GM19351 (cell line): Measurements from ENCODE around the gene ACVR1.
"Not testable (repeated sequence)": the region's sequence is repeated elsewhere in the genome, so short reads cannot be mapped to it uniquely, and the experiment has no call there.

Experiments used
- ATAC-seq: cut with Tn5 transposase; IDR thresholded peaks from one replicate; pipeline ENCODE4 v1.9.1; 2021; ENCODE audit warnings: mild to moderate bottlenecking, moderate library complexity; ENCODE audit not compliant: unreplicated experiment

Gene ACVR1

GRCh38 chr2:157831573-157832315, 44.4 kb downstream of the ACVR1 start:
- ATAC-seq: no peak

DNA sequence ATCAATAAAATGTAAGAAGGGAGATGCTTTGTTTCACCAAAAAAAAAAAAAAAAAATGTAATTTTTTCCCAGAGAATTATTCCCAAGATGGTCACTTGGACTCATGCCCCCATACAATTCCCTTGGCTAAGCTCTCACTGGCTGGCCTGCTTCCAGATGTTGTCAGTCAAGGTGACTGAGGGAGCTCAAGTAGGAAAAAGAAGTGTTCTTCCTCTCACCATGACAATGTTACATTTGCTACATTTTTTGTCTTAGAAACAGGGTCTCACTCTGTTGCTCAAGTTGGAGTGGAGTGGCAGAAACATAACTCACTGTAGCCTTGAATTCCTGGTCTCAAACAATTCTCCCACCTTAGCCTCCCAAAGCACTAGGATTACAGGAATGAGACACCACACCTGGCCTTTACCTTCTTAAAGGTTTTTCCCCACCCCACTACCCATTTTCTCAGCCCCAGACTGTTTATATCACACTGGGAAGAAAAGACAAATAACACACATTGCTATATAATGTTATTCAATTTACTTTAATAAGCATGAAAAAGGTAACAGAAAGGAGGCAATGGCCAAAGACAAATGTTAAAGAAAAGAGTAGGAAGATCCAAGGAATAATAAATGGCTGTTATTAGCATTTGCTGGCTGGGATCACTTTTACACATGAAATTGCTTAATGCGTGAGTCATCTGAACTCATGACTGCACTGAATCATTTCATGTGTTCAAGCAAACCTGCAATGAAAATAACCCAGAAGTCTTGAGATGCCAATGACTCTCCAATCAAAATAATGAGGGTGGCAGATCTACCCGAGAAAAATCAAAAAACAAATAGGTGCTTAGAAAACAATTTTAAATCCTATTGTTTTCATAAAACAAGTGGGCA, 45.2 kb downstream of the ACVR1 start:
- ATAC-seq: no peak

DNA sequence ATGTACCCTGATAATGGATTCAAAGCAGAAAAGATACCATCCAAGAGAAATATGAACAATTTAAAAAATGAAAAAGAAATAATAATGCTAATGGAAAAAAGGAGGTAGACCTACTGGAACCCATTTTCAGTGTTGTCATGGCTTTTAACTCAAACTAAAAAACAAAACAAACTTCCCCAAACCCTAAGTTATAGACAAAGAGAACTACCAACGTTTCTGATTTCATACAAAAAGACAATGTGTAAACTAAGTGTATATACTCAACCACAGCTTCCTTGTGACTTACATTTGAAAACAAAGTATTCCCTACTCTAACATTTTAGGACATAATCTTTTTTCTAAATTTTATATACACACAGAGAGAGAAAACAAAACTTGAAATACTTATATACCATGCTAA, 45.9 kb downstream of the ACVR1 start:
- ATAC-seq: no peak

GRCh38 chr2:157827377-157827776, 48.8 kb downstream of the ACVR1 start:
- no peak for ATAC-seq

- not testable (repeated sequence) for ATAC-seq
Measured at GRCh38 chr2:157826644-157827043, 49.5 kb downstream of the ACVR1 start.

DNA sequence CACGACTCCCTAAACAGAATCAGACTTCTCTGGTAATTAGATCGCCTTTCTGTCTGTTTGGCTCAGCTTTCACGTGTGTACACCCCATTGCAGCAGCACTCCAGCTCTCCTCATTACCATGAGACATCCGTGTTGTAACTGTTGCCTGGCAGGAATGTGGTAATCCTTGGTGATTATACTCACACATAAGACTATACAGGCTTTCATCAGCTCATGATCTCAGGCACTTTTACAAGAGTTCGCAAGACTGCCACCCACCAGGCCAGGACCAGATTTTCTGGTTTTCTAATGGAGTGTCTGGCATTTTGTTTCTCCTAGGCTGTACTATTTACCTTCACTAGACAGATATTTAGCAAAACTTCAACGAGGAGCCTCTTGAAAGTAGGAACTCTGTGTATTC, 50.2 kb downstream of the ACVR1 start:
- no peak for ATAC-seq

DNA sequence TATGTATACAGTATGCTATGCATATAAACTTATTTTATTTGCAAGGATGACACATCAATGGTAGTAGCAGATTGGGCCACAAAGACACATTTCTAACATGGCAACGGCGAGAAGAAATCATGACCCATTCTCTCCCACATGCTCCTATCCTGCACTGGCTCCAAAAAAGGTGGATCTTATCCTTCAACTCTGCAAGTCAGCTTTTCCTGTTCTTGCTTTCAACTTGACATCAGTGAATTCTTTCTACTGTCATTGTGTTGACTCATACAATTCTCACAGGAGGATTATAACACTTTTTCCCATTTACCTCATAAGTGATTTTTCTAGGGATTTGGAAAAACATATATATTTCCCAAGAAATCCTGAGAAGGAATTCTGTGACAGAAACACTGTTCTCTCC, 53.1 kb downstream of the ACVR1 start:
- no peak for ATAC-seq

DNA sequence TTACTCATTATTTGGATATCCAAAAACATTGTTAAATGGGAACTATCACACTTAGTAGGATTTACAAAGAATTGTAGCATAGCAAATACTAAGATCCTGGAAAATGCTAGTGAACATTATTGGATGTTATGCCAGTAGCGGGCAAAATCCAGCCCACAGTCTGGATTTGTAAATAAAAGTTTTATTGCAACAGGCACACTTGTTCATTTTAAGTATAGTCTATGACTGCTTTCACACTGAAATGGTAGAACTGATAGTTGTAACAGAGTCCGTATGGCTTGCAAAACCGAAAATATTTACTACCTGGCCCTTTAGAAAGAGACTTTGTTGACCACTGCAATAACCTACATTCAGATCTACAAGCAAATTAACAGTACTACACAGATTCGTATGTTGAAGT, 53.6 kb downstream of the ACVR1 start:
- no peak for ATAC-seq

DNA sequence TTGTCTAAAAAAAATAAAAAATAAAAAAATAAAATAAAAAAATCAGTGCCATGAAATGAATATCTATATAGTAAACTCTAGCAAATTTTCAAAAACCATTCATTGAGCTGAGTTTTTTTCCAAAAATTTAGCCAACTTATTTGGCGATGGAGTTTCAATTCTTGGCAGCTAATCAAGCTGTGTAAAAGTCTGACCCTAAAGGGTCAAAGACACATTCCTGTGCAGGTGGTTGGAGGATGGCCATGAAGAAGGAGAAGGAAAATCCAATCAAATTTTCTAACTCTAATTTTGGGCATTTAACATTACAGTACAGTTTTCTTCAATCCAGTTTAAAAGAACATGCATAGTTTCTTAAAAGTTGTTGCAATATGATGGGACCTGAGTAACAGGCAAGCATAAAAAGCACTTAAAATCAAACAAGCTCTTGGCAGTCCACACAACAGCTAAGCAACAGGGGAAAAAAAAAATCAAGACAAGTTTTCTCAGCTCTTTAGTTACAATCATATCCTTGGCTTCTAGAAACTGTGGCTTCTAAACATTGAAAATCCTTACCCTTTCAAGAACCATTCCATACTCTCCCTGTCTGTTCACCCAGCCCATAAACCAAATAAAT, 54.5 kb downstream of the ACVR1 start:
- no peak for ATAC-seq

- ATAC-seq: no peak
Measured at GRCh38 chr2:157820193-157820592, 55.9 kb downstream of the ACVR1 start.

DNA sequence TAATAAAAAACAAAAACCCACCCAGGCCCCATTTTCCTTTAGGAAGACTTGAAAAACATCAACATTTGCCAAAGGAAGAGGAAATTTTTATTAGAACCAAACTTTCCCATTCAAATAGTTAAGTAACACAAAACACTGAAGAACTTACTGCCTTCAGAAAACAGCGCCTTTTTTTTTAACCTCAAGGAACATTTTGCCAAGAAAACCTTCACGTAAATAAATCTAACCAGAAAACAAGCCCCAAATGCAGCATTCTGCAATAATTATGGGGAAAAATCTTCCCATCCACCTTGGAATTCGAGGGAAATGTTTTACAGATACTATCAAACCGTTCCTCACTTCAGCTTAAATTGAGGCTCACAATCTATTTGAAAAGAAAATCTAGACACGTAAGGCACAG, 56.4 kb downstream of the ACVR1 start:
- no peak for ATAC-seq

DNA sequence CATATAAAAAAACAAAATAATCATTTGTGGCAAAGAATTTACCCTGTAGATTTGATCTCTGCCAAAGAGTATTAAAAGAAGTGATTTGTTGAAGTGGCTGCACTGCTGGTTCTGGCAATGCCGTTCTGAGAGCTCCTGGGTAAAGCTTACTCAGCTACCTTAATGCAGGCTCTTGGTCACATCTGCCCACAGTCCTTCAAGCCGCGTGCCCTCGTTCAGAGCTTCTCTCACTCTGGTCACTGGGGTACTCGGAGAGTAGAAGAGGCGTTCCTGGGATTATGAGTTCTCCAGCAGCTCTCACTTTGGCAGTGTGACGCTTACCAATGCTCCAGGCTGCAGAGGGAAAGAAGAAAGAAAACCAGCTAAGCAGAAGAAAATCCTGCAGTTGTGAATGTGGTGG, 57.9 kb downstream of the ACVR1 start:
- no peak for ATAC-seq

DNA sequence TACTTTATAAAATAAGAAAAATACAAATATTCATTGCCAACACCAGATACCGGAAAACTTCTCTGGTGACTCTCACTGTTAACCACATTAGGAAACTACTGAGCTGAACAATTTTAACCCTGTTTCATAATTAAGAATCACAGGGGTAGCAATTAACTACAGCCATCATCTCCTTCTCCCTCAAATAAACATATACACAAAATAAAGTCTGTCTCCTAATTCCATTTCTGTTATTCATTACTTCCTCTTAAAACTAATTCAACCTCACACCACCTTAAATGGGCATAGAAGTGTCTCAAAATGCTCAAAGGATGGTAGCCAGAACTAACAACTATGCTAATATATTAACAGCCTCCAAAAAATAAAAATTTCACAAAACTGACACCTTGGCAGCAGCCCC, 60.7 kb downstream of the ACVR1 start:
- no peak for ATAC-seq

GRCh38 chr2:157813467-157813866, 62.7 kb downstream of the ACVR1 start:
- ATAC-seq: no peak

DNA sequence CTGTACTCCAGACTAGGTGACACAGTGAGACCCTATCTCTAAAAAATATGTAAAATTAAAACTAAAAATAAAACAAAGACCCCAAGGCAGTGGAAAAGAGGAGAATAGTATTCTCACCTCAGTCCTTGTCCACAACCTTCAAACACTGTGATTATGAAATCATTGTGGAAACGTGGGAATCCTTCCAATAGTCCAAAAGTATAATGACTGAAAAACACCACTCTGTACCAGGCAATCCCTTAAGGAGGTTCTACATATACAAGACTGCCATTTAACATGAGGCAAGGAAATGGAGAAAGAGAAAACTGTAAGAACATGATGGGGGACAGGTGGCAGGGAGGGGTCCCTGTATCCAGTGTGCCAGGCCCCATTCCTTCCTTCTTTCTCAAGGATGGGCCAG, 66.1 kb downstream of the ACVR1 start:
- ATAC-seq: no peak

DNA sequence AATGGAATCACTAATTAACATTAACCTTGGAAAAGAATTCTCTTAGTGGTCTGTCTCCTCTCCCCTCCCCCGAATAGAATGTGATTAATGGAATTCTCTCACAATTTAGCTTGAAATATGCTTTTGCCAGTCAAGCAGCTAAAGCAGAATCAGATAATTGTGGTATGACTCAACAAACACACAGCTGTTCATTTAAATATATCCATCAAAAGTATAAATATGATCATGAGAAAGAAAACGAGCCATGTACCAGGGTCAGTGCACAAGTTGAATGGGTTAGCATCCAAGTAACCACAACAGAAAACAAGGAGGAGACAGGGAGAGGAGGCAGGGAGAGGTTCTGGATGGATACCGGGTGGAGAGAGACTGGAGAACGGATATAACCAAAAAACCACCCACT, 66.9 kb downstream of the ACVR1 start:
- ATAC-seq: no peak

DNA sequence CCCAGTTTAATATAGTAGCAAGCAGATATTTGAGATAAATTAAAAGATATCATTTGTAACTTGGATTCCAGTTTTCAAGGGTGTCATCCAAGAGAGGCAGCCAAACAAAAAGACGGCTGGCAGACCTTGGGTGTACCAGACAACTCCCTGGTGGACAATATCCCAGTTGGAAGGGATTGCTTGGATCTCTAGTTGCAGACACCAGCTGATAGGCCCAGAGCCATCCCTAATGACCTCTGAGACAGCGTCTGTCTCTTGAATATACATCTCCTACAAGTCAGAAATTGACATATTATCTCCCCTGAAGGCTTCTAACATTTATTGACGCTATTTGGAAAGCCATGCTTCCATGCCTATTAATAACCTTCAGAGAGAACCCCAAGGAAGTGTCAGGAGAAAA, 67.7 kb downstream of the ACVR1 start:
- ATAC-seq: no peak

DNA sequence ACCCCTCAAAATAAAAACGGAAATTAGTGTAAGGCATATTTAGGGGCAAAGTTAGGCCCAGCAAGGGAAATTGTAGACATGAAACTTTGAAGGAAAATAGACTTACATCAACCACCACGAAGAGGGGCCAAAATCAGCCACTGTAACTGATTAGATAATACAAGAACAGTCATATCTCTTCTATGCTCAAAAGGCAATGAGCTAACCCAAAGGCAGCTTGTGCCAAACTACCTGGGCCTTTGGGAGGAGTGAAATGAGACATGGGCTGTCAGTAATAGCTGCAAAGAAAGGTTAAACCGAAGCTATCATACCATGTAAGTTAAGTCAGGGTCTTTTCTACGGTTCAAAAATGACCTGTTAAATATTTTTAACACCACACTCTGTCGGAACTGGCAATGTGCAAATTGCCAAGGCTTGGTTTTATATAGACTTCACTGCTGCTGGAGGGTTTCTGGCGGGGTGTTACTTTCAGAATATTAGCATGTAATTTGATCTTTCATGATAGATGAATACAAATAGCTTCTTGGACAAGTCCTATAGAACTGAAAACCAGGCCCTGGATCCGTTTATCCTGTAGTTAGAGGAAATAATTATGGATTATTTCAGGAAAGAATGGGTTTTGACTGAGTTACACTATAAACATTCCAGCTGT, 69.6 kb downstream of the ACVR1 start:
- no peak for ATAC-seq

DNA sequence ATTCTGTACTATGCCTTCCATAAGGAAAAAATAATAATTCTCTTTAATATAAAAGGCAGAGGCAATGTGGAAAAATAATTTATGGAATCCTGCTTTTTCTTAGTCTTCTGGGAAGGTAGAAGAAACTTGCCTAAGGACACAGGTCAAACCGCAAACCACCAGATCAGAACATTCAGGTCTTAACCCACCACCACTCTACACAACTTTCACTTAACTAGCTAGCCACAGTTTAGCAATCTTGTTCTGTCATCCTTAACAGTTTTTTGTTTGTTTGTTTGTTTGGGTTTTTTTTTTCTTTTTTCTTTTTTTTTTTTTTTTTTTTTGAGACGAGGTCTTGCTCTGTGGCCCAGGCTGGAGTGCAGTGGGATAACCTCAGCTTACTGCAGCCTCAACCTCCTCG, 70.6 kb downstream of the ACVR1 start:
- no peak for ATAC-seq

DNA sequence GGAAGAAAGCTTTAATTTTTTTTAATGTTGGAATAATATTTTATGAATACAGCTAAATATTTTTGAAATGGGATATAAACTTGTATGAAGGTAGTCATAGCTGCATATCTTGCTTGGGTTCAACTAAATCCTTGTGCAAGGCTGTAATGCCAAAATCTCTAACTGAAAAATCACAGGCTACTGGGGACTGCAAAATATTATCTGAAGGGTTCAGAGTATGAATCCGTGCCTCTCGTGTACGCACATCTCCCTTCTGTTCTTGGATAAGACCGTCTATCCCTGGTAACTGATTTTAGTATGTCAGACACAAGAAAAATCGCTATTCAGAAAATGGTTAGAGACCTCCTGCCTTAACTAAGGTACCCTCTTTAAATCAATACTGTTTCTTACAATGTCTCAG, 71.8 kb downstream of the ACVR1 start:
- no peak for ATAC-seq

GRCh38 chr2:157803952-157804351, 72.2 kb downstream of the ACVR1 start:
- no peak for ATAC-seq
